SK-N-SH (cell line): ENCODE data around the gene FCAMR. TPM values are rescaled to one million over a fixed set of nuclear protein-coding genes. Genes with fewer than 3 reads are reported as not detected.

ENCODE experiments used
- CTCF ChIA-PET: fragments of 300-600, 350-600 bp; formaldehyde crosslinking; extraction: SDS; loops from one replicate; lab custom pipeline; 2021; lab: Yijun Ruan, JAX
- POLR2A ChIA-PET: fragments of 350-600 bp; sonication (Branson Sonifier 250); formaldehyde crosslinking; extraction: SDS; loops from one replicate; lab custom pipeline; 2020; ENCODE audit warnings: antibody characterized with exemption, inconsistent platforms; lab: Yijun Ruan, JAX
- DNase-seq: peaks from one replicate; pipeline ENCODE4 v3.0.0; 2012
- H2AFZ ChIP-seq: fragments of 200-600 bp; sonication (generic); 2 replicates; pipeline ENCODE4 v1.8.1; 2016; ENCODE audit warnings: antibody characterized with exemption, mild to moderate bottlenecking, low read depth
- H3F3A ChIP-seq: fragments of 200-600 bp; sonication (generic); replicated peaks from 2 replicates; pipeline ENCODE3; 2016; ENCODE audit warnings: antibody characterized with exemption, mild to moderate bottlenecking; ENCODE audit not compliant: insufficient read depth
- H3K27ac ChIP-seq, 2 experiments: fragments of 200-500 bp in 1 of 2; fragments of 200-600 bp in 1 of 2; sonication (Bioruptor generic) in 1 of 2; sonication (generic), shearing (Covaris generic) in 1 of 2; 2 replicates each; pipeline versions ENCODE4 v1.5.1 to v1.6.1; 2014 to 2016; ENCODE audit warnings: low read depth in 2 of 2, inconsistent platforms in 1 of 2, low read length in 1 of 2, mild to moderate bottlenecking in 1 of 2, mixed read lengths in 1 of 2
- H3K27me3 ChIP-seq: fragments of 200-600 bp; sonication (generic), shearing (Covaris generic); 2 replicates; pipeline ENCODE4 v1.6.1; 2016; ENCODE audit warnings: mixed run types; ENCODE audit not compliant: insufficient read depth
- H3K36me3 ChIP-seq, 2 experiments: fragments of 200-500 bp in 1 of 2; fragments of 200-600 bp in 1 of 2; sonication (Bioruptor generic) in 1 of 2; sonication (generic) in 1 of 2; replicated peaks in 1 of 2; 2 replicates each; pipeline versions ENCODE3 to v1.5.1; 2014 to 2016; ENCODE audit warnings: low read length in 1 of 2, mild to moderate bottlenecking in 1 of 2; ENCODE audit not compliant: insufficient read depth in 2 of 2, control insufficient read depth in 1 of 2
- H3K4me1 ChIP-seq, 2 experiments: fragments of 200-500 bp in 1 of 2; fragments of 200-600 bp in 1 of 2; sonication (Bioruptor generic) in 1 of 2; sonication (generic), shearing (Covaris generic) in 1 of 2; 2 replicates each; pipeline versions ENCODE4 v1.5.1 to v1.6.1; 2014 to 2016; ENCODE audit warnings: low read depth in 1 of 2, low read length in 1 of 2, mixed run types in 1 of 2; ENCODE audit not compliant: insufficient read depth in 2 of 2, control insufficient read depth in 1 of 2
- H3K4me2 ChIP-seq: fragments of 200-600 bp; sonication (generic), shearing (Covaris generic); 2 replicates; pipeline ENCODE4 v1.6.1; 2017; ENCODE audit warnings: mixed run types
- H3K4me3 ChIP-seq, 2 experiments: fragments of 200-500 bp in 1 of 2; fragments of 200-600 bp in 1 of 2; sonication (Bioruptor generic) in 1 of 2; sonication (generic), shearing (Covaris generic) in 1 of 2; 2 replicates each; pipeline versions ENCODE4 v1.5.1 to v1.8.1; 2014 to 2016; ENCODE audit warnings: low read depth in 2 of 2, inconsistent platforms in 1 of 2, low read length in 1 of 2, mild to moderate bottlenecking in 1 of 2, mixed read lengths in 1 of 2, moderate library complexity in 1 of 2
- H3K79me2 ChIP-seq: fragments of 200-600 bp; sonication (generic); 2 replicates; pipeline ENCODE4 v1.8.1; 2017; ENCODE audit warnings: mild to moderate bottlenecking; ENCODE audit not compliant: insufficient read depth
- H3K9ac ChIP-seq: fragments of 200-600 bp; sonication (generic); 2 replicates; pipeline ENCODE4 v1.6.1; 2017; ENCODE audit warnings: mixed run types
- H3K9me2 ChIP-seq: fragments of 200-600 bp; sonication (generic); 2 replicates; pipeline ENCODE4 v1.6.1; 2017; ENCODE audit warnings: mixed run types
- H3K9me3 ChIP-seq: fragments of 200-600 bp; sonication (generic); 2 replicates; pipeline ENCODE4 v1.6.1; 2017; ENCODE audit warnings: mixed run types, mild to moderate bottlenecking, moderate library complexity
- H4K20me1 ChIP-seq: fragments of 200-600 bp; sonication (generic); 2 replicates; pipeline ENCODE4 v1.6.1; 2017; ENCODE audit warnings: mild to moderate bottlenecking, mixed run types; ENCODE audit not compliant: insufficient read depth
- POLR2AphosphoS5 ChIP-seq: IDR thresholded peaks from 2 replicates; pipeline ENCODE4 v1.6.1; 2012; ENCODE audit warnings: low read depth, low read length
- REST ChIP-seq: IDR thresholded peaks from 2 replicates; pipeline ENCODE4 v1.6.1; 2012; ENCODE audit warnings: mild to moderate bottlenecking, low read depth, low read length, moderate library complexity
- SIN3A ChIP-seq: IDR thresholded peaks from 2 replicates; pipeline ENCODE4 v1.6.1; 2012; ENCODE audit warnings: low read depth, mild to moderate bottlenecking, low read length, moderate library complexity, borderline replicate concordance
- USF2 ChIP-seq: fragments of 150-350 bp; IDR thresholded peaks from 2 replicates; pipeline ENCODE4 v1.6.1; 2017; ENCODE audit warnings: antibody characterized with exemption, low read length, low read depth, borderline replicate concordance
- WGBS: methylation state at CpG from one replicate; pipeline ENCODE4 v1.1.6; 2017; ENCODE audit warnings: low lambda C conversion rate; 5-methylcytosine and 5-hydroxymethylcytosine counted together
- polyA plus RNA-seq, 3 experiments: library from polyadenylated mRNA; depleted of rRNA; stranded (reverse); fragments of >200 nt; gene quantifications; 2 replicates each; pipeline ENCODE4 v1.2.3, GENCODE V29; 2012

The FCAMR gene
- polyA plus RNA-seq, 1 of the 3 experiments (the other 2 are of a cell fraction) = not detected

- H3K4me2 ChIP-seq = no peak overlapping the region
- no peak overlapping the region for H3K4me3 ChIP-seq
- no peak overlapping the region for H3K9ac ChIP-seq
- WGBS = 40% methylated on average over 3 of the region's 3 CpGs
- no peaks in the 10 kb centered on the region for H3K36me3 ChIP-seq
- POLR2A ChIA-PET = no interaction called here
- no peaks in the 10 kb centered on the region for H3F3A ChIP-seq
- no peak overlapping the region for H2AFZ ChIP-seq
- no peaks in the 10 kb centered on the region for H3K79me2 ChIP-seq
- CTCF ChIA-PET = interaction anchor here (1.0 to 6.1 kb wide), 5 partner anchors 8 to 362 kb away, joined by 3 to 48 read pairs (median 5); partner anchors contain the start of gene EIF2D
- no peaks in the 10 kb centered on the region for H3K9me3 ChIP-seq
- no peaks in the 10 kb centered on the region for H4K20me1 ChIP-seq
- TF ChIP-seq SIN3A = no peak
- H3K9me2 ChIP-seq = no peaks in the 10 kb centered on the region
- DNase-seq = no peak
- H3K27me3 ChIP-seq = peaks cover 38% of the 10 kb centered on the region; the same call in 1 of the 2 replicates
- no peaks in the 10 kb centered on the region for H3K4me1 ChIP-seq
- H3K27ac ChIP-seq = no peak overlapping the region
Measured at GRCh38 chr1:206974140-206974539, 3.9 kb upstream of the FCAMR start.

GRCh38 chr1:206972728-206973127 is 2.5 kb upstream of the FCAMR start:
- peaks cover 47% of the 10 kb centered on the region; the same call in 1 of the 2 replicates for H3K27me3 ChIP-seq
- ChIA-PET POLR2A (no interaction called here), CTCF (interaction anchor here (0.8 to 6.1 kb wide), 4 partner anchors 10 to 365 kb away, joined by 3 to 48 read pairs (median 3); partner anchors contain the start of gene IL20)
- no peak overlapping the region for H3K9ac ChIP-seq
- H3K27ac ChIP-seq = no peak overlapping the region
- no peaks in the 10 kb centered on the region for H3K9me2 ChIP-seq
- H3K4me2 ChIP-seq = no peak overlapping the region
- WGBS = 24% methylated on average over 2 of the region's 2 CpGs
- H2AFZ ChIP-seq = no peak overlapping the region
- H3F3A ChIP-seq = no peaks in the 10 kb centered on the region
- no peaks in the 10 kb centered on the region for H3K36me3 ChIP-seq
- H3K79me2 ChIP-seq = no peaks in the 10 kb centered on the region
- H3K9me3 ChIP-seq = no peaks in the 10 kb centered on the region
- no peak for DNase-seq
- no peaks in the 10 kb centered on the region for H4K20me1 ChIP-seq
- no peak for TF ChIP-seq USF2
- TF ChIP-seq POLR2AphosphoS5 = no peak
- TF ChIP-seq REST = no peak
- no peak overlapping the region for H3K4me3 ChIP-seq
- H3K4me1 ChIP-seq = no peaks in the 10 kb centered on the region
